GM21526 (cell line): Measurements from ENCODE around the gene CD276.

Experiments used
- ATAC-seq: cut with Tn5 transposase; IDR thresholded peaks from one replicate; pipeline ENCODE4 v1.9.1; 2021; ENCODE audit warnings: moderate library complexity; ENCODE audit not compliant: unreplicated experiment, low FRiP score

Gene CD276

DNA sequence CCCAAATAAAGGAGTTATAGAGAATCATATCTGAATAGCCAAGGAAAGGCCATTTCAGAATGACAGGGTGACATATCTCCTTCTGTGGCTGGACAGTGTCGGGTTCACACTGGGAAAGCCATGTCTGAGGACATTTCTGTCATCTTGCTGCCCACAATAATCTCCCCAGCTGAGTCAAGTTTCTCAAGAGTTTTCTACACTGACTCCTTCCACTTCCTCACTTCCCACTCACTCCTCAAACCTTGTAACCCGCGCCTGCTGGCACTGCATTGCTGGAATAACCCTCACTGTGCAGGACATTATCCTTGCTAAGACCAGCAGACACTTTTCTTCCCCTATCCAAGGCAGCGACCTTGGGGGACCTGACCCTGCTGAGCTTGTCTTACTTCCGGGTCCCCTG is 74.3 kb downstream of the CD276 start:
- ATAC-seq, result no peak

DNA sequence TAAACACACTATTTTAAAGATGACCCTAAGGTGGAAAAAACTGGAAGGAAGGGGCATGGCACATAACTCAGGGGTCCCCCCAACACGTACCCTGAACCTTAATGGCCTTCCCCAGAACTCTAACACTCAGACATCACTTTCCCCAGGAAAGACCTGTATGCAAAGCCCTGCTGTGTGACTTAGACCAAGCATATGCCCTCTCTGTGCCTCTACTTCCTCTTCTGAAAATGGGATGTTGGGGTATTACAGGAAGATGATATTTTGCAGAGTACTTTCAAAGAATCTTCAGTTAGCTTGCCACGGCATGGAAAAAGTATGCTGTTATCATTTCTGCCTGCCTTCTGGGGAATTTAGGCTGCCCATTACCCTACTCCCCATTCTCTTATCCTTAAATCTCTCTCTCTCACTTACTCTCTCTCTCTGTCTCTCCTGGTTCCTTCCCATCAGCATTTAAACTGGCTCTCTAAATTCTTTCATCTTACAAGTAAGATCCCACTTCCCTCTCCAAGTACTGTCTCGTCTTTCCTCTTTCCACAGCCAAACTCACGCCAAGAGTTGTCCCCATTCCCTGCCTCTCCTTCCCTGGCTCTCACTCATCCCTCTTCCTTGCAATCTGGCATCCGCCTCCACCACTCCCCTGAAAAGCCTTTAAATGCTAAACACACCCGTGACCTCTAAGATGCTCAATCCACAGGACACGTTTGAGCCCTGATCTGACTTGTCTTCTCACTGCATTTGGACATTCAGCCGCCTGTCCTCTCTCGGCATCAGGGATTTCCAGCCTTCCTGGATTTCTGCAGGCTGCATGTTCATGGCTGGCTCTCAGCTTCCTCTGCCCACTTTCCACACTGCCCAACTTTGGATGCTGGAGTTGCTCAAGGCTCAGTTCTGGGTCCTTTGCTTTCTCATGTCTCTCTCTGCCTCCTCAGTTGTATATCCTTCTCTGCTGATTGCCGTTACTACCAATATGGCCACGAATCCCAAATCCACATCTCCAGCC is 76.4 kb downstream of the CD276 start:
- ATAC-seq, result no peak

DNA sequence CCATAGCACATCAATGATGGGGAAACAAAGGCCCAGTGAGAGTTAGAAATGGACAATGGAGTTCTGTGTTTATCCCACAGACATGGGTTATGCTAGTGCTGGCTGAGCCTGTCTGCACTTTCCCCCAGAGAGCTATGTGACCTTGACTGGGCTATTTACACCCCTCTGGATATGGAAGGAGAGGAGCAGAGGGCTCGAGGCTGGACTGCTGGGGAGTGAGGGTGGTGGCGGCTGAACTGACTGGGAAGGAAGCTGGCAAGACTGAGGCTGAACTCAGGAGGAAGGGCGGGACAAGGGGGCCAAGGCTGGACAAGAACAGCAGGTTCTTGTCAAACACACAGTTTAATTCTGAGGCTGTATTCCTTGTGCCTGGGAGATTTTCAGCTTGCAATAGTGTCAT is 79.7 kb downstream of the CD276 start:
- ATAC-seq, result no peak
